ENCODE measurements around the gene SH3PXD2A.

The SH3PXD2A gene

DNA sequence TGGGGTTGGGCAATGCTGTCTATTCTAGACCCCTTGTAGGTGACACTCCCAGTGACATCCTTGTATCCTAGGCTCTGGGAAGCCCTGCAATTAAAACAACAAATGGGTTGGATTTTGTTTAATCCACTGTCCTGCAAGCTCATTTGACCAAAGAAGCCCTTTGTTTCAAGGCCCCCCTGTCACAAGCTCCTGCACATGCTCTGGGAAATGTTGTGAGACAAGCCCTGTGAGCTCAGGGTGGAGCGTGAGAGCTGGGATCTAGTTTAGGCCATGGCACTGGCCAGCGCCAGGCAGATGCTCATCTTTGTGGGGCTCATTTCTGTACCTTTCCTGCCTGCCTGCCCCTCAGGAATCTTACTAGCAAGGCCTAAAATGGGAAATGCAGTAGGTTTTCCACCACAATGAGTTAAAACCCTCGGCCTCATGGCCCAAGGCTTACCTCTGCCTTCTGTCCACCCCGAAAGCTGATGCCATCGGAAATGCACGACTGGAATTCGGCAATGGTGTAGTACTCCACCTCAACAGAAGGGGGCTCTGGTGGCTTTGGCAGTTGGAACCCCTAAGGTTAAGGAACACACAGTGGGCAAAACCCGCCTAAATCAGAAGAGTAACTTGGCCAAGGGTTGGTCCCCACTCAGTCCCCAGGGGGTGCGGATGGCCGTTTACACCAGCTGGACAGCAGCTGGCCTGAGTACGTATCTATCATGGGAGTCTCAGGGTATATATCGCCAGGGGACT, 249.8 kb downstream of the SH3PXD2A start:
- H3K27ac ChIP-seq, result no peak overlapping the region
- no peak for TF ChIP-seq ZFX (IDR thresholded peaks at IDR 0.05)
- TF ChIP-seq, protein P1, sequence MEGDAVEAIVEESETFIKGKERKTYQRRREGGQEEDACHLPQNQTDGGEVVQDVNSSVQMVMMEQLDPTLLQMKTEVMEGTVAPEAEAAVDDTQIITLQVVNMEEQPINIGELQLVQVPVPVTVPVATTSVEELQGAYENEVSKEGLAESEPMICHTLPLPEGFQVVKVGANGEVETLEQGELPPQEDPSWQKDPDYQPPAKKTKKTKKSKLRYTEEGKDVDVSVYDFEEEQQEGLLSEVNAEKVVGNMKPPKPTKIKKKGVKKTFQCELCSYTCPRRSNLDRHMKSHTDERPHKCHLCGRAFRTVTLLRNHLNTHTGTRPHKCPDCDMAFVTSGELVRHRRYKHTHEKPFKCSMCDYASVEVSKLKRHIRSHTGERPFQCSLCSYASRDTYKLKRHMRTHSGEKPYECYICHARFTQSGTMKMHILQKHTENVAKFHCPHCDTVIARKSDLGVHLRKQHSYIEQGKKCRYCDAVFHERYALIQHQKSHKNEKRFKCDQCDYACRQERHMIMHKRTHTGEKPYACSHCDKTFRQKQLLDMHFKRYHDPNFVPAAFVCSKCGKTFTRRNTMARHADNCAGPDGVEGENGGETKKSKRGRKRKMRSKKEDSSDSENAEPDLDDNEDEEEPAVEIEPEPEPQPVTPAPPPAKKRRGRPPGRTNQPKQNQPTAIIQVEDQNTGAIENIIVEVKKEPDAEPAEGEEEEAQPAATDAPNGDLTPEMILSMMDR (conservative IDR thresholded peaks at IDR 0.05), result peak; percentile 68

DNA sequence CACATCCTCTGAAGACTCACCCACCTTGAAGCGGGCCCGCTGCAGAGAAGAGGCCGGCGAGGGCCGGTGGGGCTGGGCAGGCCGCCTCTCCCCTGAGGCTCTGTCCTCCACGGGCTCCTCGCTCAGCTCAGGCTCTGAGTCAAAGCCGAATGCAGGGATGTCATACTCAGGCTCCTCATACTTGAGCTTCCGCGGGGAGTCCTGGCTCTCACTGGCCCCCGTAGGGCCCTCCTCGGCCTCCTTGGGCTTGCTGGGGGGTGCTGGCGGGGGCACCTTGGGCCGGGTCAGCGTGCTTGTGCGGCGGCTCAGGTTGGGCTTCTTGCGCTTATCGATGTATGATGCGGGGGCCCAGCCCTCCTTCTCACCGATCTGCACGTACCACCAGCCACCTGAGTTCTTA, 252.0 kb downstream of the SH3PXD2A start:
- no peak overlapping the region for H3K27ac ChIP-seq
- TF ChIP-seq, protein P1 (conservative IDR thresholded peaks at IDR 0.05), result no peak
- TF ChIP-seq ZFX (IDR thresholded peaks at IDR 0.05), result no peak

DNA sequence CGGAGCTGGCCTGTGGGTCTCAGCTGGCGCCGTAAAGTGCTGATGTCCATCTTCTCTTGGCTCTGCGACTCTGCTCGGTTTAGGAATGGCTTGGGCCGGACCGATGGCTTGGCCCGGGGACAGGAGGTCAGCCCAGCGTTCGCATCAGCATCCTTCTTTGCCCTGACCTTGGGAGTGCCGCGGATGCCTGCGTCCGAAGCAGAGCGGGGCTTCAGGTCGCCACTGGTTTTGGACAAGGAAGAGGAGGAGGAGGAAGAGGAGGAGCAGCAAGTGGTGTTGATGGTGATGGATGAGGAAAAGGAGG, 252.6 kb downstream of the SH3PXD2A start:
- H3K27ac ChIP-seq, result no peak overlapping the region
- TF ChIP-seq, protein P1 (conservative IDR thresholded peaks at IDR 0.05), result no peak
- TF ChIP-seq ZFX (IDR thresholded peaks at IDR 0.05), result no peak

DNA sequence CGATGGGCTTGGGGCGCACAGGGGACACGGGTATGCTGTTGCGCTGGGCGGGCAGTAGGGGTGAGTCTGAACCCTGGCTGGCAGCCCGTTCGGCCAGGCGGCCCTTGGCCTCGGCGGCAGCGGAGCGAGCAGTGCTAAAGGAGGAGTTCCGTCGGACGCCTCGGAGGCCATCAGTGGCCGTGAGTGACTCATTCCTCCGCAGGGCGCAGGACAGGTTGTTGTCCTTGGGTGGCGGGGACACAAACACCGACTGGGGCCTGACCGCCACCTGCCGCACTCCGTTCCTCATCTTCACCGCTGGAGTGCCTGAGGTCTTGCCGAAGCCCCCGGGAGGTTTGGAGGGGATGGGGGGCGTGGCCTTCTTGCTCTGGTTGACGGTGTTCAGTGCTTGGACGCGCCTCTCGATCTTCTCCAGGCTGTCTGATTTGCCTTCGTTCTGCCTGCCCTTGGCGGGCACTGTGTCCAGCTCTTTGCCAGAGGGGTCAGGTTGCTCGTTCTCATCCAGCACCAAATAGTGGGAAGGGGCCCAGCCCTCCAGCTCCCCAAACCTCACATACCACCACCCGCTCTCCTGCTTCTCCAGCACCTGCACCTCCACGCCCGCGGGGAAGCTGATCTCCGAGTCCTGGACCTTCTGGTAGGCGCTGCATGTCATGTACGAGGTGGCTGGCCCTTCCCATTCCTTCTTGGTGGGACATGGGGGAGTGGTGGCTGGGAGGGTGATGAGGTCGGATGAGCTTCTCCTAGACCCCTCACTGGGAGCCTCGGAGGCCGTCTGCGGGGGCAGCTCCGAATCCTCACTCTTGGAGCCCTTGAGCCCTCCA, 253.1 kb downstream of the SH3PXD2A start:
- no peak overlapping the region for H3K27ac ChIP-seq
- TF ChIP-seq, protein P1 (conservative IDR thresholded peaks at IDR 0.05), result no peak
- no peak for TF ChIP-seq ZFX (IDR thresholded peaks at IDR 0.05)

DNA sequence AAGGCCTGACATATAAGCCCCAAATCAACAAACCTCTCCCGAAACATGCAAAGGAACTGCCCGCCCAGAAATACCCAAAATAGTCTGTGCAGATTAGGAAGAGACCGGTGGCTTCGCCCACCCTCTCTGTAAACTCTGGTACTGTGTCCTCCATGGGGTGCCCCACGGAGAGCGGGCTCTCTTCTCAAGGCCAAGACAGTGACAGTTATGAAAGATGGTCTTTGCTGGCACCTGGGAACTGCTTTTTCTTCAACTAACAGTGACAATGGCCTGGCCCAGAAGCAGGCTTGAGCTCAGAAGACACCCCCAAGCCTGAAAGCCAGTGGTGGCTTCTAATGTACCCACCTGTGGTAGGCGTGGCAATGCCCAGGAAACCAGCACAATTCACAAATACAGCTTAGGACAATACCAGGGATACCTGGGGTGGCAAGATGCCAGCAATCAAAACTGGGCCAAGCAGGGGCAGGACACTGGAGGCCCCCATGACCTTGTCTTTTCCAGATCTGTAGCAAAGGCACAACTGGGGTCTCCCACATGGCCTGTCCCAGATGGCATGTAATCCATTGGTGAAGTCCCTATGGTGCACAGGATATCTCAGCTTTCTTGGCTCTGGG, 254.3 kb downstream of the SH3PXD2A start:
- no peak overlapping the region for H3K27ac ChIP-seq
- no peak for TF ChIP-seq ZFX (IDR thresholded peaks at IDR 0.05)
- TF ChIP-seq, protein P1 (conservative IDR thresholded peaks at IDR 0.05), result no peak

DNA sequence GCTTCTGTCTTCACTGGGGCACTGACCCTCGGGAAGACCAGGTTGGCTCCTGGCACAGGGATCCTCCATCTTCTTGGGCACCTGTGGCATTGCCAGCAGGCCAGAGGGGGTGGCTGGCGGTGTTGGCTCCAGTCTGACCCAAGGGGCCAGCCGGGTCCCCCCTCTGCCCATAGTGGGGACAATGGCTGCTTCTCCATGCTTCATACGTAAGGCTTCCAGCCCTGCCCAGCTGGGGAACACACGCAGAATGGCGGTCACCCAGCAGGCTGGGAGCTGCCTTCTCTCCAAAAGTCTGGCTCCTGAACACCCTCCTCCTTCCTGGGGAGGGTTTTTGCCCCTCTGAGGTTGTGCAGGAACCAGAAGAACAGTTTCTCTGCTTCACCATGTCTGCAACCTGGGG, 255.1 kb downstream of the SH3PXD2A start:
- H3K27ac ChIP-seq, result no peak overlapping the region
- TF ChIP-seq, protein P1 (conservative IDR thresholded peaks at IDR 0.05), result no peak
- no peak for TF ChIP-seq ZFX (IDR thresholded peaks at IDR 0.05)

DNA sequence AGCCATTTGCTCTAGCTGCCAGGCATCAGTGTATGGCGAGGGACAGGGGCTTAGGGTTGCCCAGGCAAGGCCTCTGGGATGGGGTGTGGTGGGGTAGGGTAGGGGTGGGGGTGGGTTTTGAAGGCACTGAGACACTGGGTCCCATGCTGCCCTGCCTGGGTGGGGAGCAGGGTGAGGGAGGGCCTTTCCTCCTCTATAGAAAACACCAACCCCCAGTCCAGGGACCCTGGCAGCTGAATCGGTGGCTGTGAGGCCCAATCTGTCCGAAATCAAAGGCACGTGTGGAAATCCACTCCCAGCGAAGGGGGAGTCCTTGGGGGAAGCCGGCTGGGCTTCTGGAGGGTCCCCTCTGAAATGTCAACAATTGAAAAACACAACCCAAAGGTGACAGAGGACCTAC, 255.5 kb downstream of the SH3PXD2A start:
- no peak overlapping the region for H3K27ac ChIP-seq
- TF ChIP-seq ZFX (IDR thresholded peaks at IDR 0.05), result no peak
- TF ChIP-seq, protein P1 (conservative IDR thresholded peaks at IDR 0.05), result no peak

All from C4-2B (cell line).